ENCODE results near the gene NLGN1.

GRCh38 chr3:174215456-174215855 lies 817.9 kb downstream of the NLGN1 start:
- no peak for TF ChIP-seq CTCF (IDR thresholded peaks at IDR 0.05)
- TF ChIP-seq POLR2A (IDR thresholded peaks at IDR 0.05), result no peak

Measured in heart left ventricle (tissue), 13 donors.